ENCODE measurements around the gene SCT.

- TF ChIP-seq PATZ1 (tag by site-specific recombination; IDR thresholded peaks at IDR 0.05) (no peak), ZNF24 (tag by site-specific recombination; IDR thresholded peaks at IDR 0.05) (no peak), CTCF (tag by site-specific recombination; IDR thresholded peaks at IDR 0.05) (no peak), ZNF341 (tag by site-specific recombination; IDR thresholded peaks at IDR 0.05; ENCODE audit: low read depth) (no peak), ZBTB11 (tag by site-specific recombination; conservative IDR thresholded peaks at IDR 0.05; ENCODE audit: low read depth) (no peak), ZNF202 (tag by site-specific recombination; IDR thresholded peaks at IDR 0.05; ENCODE audit: borderline replicate concordance) (no peak), PRDM1 (tag by site-specific recombination; IDR thresholded peaks at IDR 0.05) (no peak), ZNF416 (tag by site-specific recombination; IDR thresholded peaks at IDR 0.05) (no peak), ZNF596 (tag by site-specific recombination; IDR thresholded peaks at IDR 0.05) (no peak)
Measured at GRCh38 chr11:612201-612960, 14.6 kb downstream of the SCT start.
